MCF 10A (cell line): ENCODE data around the gene MEI1. TPM values are rescaled to one million over a fixed set of nuclear protein-coding genes. Genes with fewer than 3 reads are reported as not detected.
A peak's percentile ranks its signal among the peaks of the same experiment; 100 is the strongest.

Experiments used
- BruUV-seq: library from RNA; stranded (reverse); fragments of 400-500 nt; replicated peaks from 2 replicates; lab custom pipeline; 2021; lab: Mats Ljungman, UMichigan
- CTCF ChIA-PET: fragments of 300-600 bp; sonication (Branson Sonifier 250); formaldehyde crosslinking; extraction: SDS; loops from one replicate; lab custom pipeline; 2021; ENCODE audit warnings: antibody characterized with exemption, inconsistent platforms; lab: Yijun Ruan, JAX
- POLR2A ChIA-PET: fragments of 300-600, 350-650 bp; sonication (Branson Sonifier 250); formaldehyde crosslinking; extraction: SDS; loops from one replicate; lab custom pipeline; 2020; ENCODE audit warnings: antibody characterized with exemption, inconsistent platforms; lab: Yijun Ruan, JAX
- DNase-seq: peaks from one replicate; pipeline ENCODE4 v3.0.0-alpha.2; 2018; ENCODE audit not compliant: unreplicated experiment
- H3K27ac Mint-ChIP-seq: one replicate; pipeline ENCODE4 v1.8.0; 2022; ENCODE audit warnings: mild to moderate bottlenecking, low read depth, mixed read lengths; ENCODE audit not compliant: unreplicated experiment
- H3K27me3 Mint-ChIP-seq: one replicate; pipeline ENCODE4 v1.8.0; 2022; ENCODE audit warnings: mixed read lengths; ENCODE audit not compliant: insufficient read depth, unreplicated experiment
- H3K36me3 Mint-ChIP-seq: one replicate; pipeline ENCODE4 v1.8.0; 2022; ENCODE audit warnings: mild to moderate bottlenecking, moderate library complexity, mixed read lengths; ENCODE audit not compliant: insufficient read depth, unreplicated experiment
- H3K4me1 Mint-ChIP-seq: one replicate; pipeline ENCODE4 v1.8.0; 2022; ENCODE audit warnings: mixed read lengths; ENCODE audit not compliant: insufficient read depth, unreplicated experiment
- H3K4me3 Mint-ChIP-seq: one replicate; pipeline ENCODE4 v1.8.0; 2022; ENCODE audit warnings: mild to moderate bottlenecking, moderate library complexity, mixed read lengths; ENCODE audit not compliant: unreplicated experiment
- H3K9me3 Mint-ChIP-seq: one replicate; pipeline ENCODE4 v1.8.0; 2022; ENCODE audit warnings: mixed read lengths; ENCODE audit not compliant: unreplicated experiment
- CTCF ChIP-seq: fragments of 200-600 bp; IDR thresholded peaks from one replicate; pipeline ENCODE4 v1.8.0; 2022; ENCODE audit warnings: antibody characterized with exemption, mild to moderate bottlenecking; ENCODE audit not compliant: unreplicated experiment
- intact Hi-C: fragments of 100-400 bp; cut with micrococcal nuclease; formaldehyde crosslinking; loops from 2 replicates; pipeline ENCODE4 v1.14.1; 2022
- total RNA-seq: library from RNA; stranded (reverse); gene quantifications from 2 replicates; pipeline ENCODE4 v1.2.3, GENCODE V29; 2022

MEI1 gene
- total RNA-seq, 1 experiment from 2014 or later = not detected

GRCh38 chr22:41848468-41848867 is 149.2 kb downstream of the MEI1 start:
- H3K27me3 Mint-ChIP-seq = no peaks in the 10 kb centered on the region
- intact Hi-C loops = no loop called here
- H3K9me3 Mint-ChIP-seq = no peaks in the 10 kb centered on the region
- peaks cover 40% of the 10 kb centered on the region for H3K4me1 Mint-ChIP-seq
- peaks cover 20% of the 10 kb centered on the region for H3K36me3 Mint-ChIP-seq
- CTCF ChIA-PET = interaction anchor here (1.0 kb wide), 1 partner anchor 9 kb away, joined by 7 read pairs; no protein-coding TSS in a partner anchor
- DNase-seq = peak; percentile 60
- no peak for TF ChIP-seq CTCF
- H3K4me3 Mint-ChIP-seq = no peak overlapping the region
- BruUV-seq = no TSS peak
- H3K27ac Mint-ChIP-seq = no peak overlapping the region
- POLR2A ChIA-PET = interaction anchor here (0.9 to 1.1 kb wide), 2 partner anchors 15 to 48 kb away, joined by 4 read pairs; partner anchors contain the start of genes CCDC134 and SREBF2

Other genes starting within 250 kb of the MEI1 start
- gene PHF5A, start 230.8 kb upstream of the MEI1 start, total RNA-seq = 62.3 and 68.8 TPM in 2 replicates
- gene ACO2, start 230.4 kb upstream of the MEI1 start, total RNA-seq = 105 and 109 TPM in 2 replicates
- gene POLR3H, start 155.0 kb upstream of the MEI1 start, total RNA-seq = 26.3 and 35.5 TPM in 2 replicates
- not detected in 2 replicates for gene CSDC2, start 138.5 kb upstream of the MEI1 start, total RNA-seq
- 29.9 and 30.9 TPM in 2 replicates for gene PMM1, start 109.7 kb upstream of the MEI1 start, total RNA-seq
- gene DESI1, start 78.5 kb upstream of the MEI1 start, total RNA-seq = 59.6 and 67.2 TPM in 2 replicates
- 173 and 203 TPM in 2 replicates for gene XRCC6, start 78.2 kb upstream of the MEI1 start, total RNA-seq
- gene SNU13, start 10.6 kb upstream of the MEI1 start, total RNA-seq = 280 and 286 TPM in 2 replicates
- 4.0 and 4.3 TPM in 2 replicates for gene CCDC134, start 101.2 kb downstream of the MEI1 start, total RNA-seq
- 88.4 and 104 TPM in 2 replicates for gene SREBF2, start 133.6 kb downstream of the MEI1 start, total RNA-seq
- gene SHISA8, start 215.6 kb downstream of the MEI1 start, total RNA-seq = not detected in 2 replicates
- gene TNFRSF13C, start 227.3 kb downstream of the MEI1 start, total RNA-seq = 0.12 TPM in 2 replicates
- 9.1 and 21.1 TPM in 2 replicates for gene CENPM, start 247.6 kb downstream of the MEI1 start, total RNA-seq